Stimulated activated CD4-positive, alpha-beta T cell treated with anti-CD3 and anti-CD28 coated beads, Interleukin-12 subunit alpha, Interleukin-12 subunit beta, amount 100 ng/mL, for 24 hours (primary cell): Measurements from ENCODE around the gene MEIOB.
"Not testable (repeated sequence)": the region's sequence is repeated elsewhere in the genome, so short reads cannot be mapped to it uniquely, and the experiment has no call there.

Experiments
- DNase-seq, 2 experiments: peaks; one replicate each; pipeline ENCODE4 v3.0.0-alpha.2; 2020; ENCODE audit warnings: low read depth in 2 of 2

MEIOB gene

GRCh38 chr16:1871974-1872635, at the start of gene MEIOB:
Gene MEIOB, minus strand, starts transcription at chr16:1872164. Its CDS starts 3,989 bp downstream, at chr16:1868175.
- peak; percentile 26 to 29 for DNase-seq

GRCh38 chr16:1920727-1921171, 48.8 kb upstream of the MEIOB start:
- no peak for DNase-seq

GRCh38 chr16:1920122-1920521, 48.2 kb upstream of the MEIOB start:
- DNase-seq = not testable (repeated sequence)

- no peak for DNase-seq
Measured at GRCh38 chr16:1919327-1919998, 47.5 kb upstream of the MEIOB start.

GRCh38 chr16:1918351-1919326, 46.7 kb upstream of the MEIOB start, which contains the start of gene HS3ST6:
Gene HS3ST6, minus strand, starts transcription at chr16:1918415. Its CDS starts 92 bp downstream, at chr16:1918323.
- DNase-seq = no peak

GRCh38 chr16:1917665-1918350, 45.8 kb upstream of the MEIOB start:
- DNase-seq = no peak

GRCh38 chr16:1917056-1917664, 45.2 kb upstream of the MEIOB start:
- DNase-seq = no peak

- DNase-seq = no peak
Measured at GRCh38 chr16:1916640-1916990, 44.7 kb upstream of the MEIOB start.

- DNase-seq = no peak
Measured at GRCh38 chr16:1915732-1916639, 44.0 kb upstream of the MEIOB start.

- no peak for DNase-seq
Measured at GRCh38 chr16:1914988-1915387, 43.0 kb upstream of the MEIOB start.

GRCh38 chr16:1914084-1914608, 42.2 kb upstream of the MEIOB start:
- DNase-seq = no peak

- DNase-seq = no peak
Measured at GRCh38 chr16:1913327-1914083, 41.5 kb upstream of the MEIOB start.

- no peak for DNase-seq
Measured at GRCh38 chr16:1912215-1912543, 40.2 kb upstream of the MEIOB start.

GRCh38 chr16:1911467-1912214, 39.7 kb upstream of the MEIOB start:
- no peak for DNase-seq

- DNase-seq = no peak
Measured at GRCh38 chr16:1909561-1910231, 37.7 kb upstream of the MEIOB start.

- no peak for DNase-seq
Measured at GRCh38 chr16:1908983-1909382, 37.0 kb upstream of the MEIOB start.

- no peak for DNase-seq
Measured at GRCh38 chr16:1908184-1908583, 36.2 kb upstream of the MEIOB start.
